HepG2 (cell line): ENCODE results near the gene CEBPB. TPM values are rescaled to one million over a fixed set of nuclear protein-coding genes. Genes with fewer than 3 reads are reported as not detected.

Experiments
- ATAC-seq: fragments of 200-7000 bp; cut with Tn5 transposase; 3 replicates; pipeline ENCODE4 v1.9.1; 2020; ENCODE audit warnings: mild to moderate bottlenecking, moderate library complexity
- BruUV-seq: library from RNA; stranded (reverse); fragments of 400-500 nt; replicated peaks from 2 replicates; lab custom pipeline; 2021; lab: Mats Ljungman, UMichigan
- CTCF ChIA-PET: fragments of 300-600 bp; formaldehyde crosslinking; extraction: SDS; loops from one replicate; lab custom pipeline; 2021; ENCODE audit warnings: low total read pairs, inconsistent platforms, low intra/inter-chr PET ratio; lab: Yijun Ruan, JAX
- POLR2A ChIA-PET: fragments of 350-600 bp; sonication (Branson Sonifier 250); formaldehyde crosslinking; loops from one replicate; lab custom pipeline; 2020; ENCODE audit warnings: antibody characterized with exemption, inconsistent platforms; lab: Yijun Ruan, JAX
- DNase-seq: peaks from one replicate; pipeline ENCODE4 v3.0.0-alpha.2; 2015; ENCODE audit warnings: low spot score
- FAIRE-seq: peaks from 3 replicates; lab custom pipeline; 2011; peaks lifted over from hg19 to GRCh38; lab: Jason Lieb, UNC
- H2AFZ ChIP-seq: one replicate; pipeline ENCODE4 v1.6.1; 2011; ENCODE audit warnings: low read length, inconsistent platforms
- H3K27ac ChIP-seq: fragments of 300-600 bp; 3 replicates; pipeline ENCODE4 v1.8.0; 2011; ENCODE audit warnings: mixed run types, mild to moderate bottlenecking, mixed read lengths, low read length, inconsistent platforms; ENCODE audit not compliant: insufficient read depth; ENCODE audit errors: extremely low read length
- H3K27me3 ChIP-seq, 2 experiments: fragments of 200-600 bp in 1 of 2; 2 replicates in 1 of 2; 3 replicates in 1 of 2; pipeline versions ENCODE4 v1.6.0 to v1.8.0; 2011; ENCODE audit warnings: low read length in 2 of 2, mild to moderate bottlenecking in 2 of 2, moderate library complexity in 2 of 2, inconsistent platforms in 1 of 2; ENCODE audit not compliant: insufficient read depth in 2 of 2, control insufficient read depth in 1 of 2
- H3K36me3 ChIP-seq, 2 experiments: fragments of 200-600 bp in 1 of 2; replicated peaks in 1 of 2; 2 replicates in 1 of 2; 3 replicates in 1 of 2; pipeline versions ENCODE4 v1.5.1 to v1.8.0; 2011; ENCODE audit warnings: low read length in 2 of 2, inconsistent platforms in 1 of 2; ENCODE audit not compliant: insufficient read depth in 2 of 2, control insufficient read depth in 1 of 2
- H3K4me1 ChIP-seq: 2 replicates; pipeline ENCODE4 v1.5.1; 2012; ENCODE audit warnings: low read length, inconsistent platforms; ENCODE audit not compliant: insufficient read depth
- H3K4me2 ChIP-seq: 2 replicates; pipeline ENCODE4 v1.6.0; 2011; ENCODE audit warnings: low read depth, low read length, inconsistent platforms
- H3K4me3 ChIP-seq, 3 experiments: fragments of 200-600 bp in 1 of 3; sonication (generic), shearing (Covaris generic) in 1 of 3; replicated peaks in 1 of 3; 2 replicates each; pipeline ENCODE4 v1.5.1; 2011 to 2016; ENCODE audit warnings: low read length in 3 of 3, inconsistent platforms in 2 of 3, low read depth in 2 of 3, mild to moderate bottlenecking in 2 of 3, control low read depth in 1 of 3, mixed read lengths in 1 of 3; ENCODE audit not compliant: insufficient read depth in 1 of 3
- H3K79me2 ChIP-seq: one replicate; pipeline ENCODE4 v1.6.1; 2011; ENCODE audit warnings: low read length, inconsistent platforms; ENCODE audit not compliant: insufficient read depth
- H3K9ac ChIP-seq: 2 replicates; pipeline ENCODE4 v1.6.0; 2011; ENCODE audit warnings: mild to moderate bottlenecking, low read depth, low read length, inconsistent platforms; ENCODE audit not compliant: insufficient read depth
- H3K9me3 ChIP-seq: 2 replicates; pipeline ENCODE4 v1.5.1; 2012; ENCODE audit warnings: mild to moderate bottlenecking, low read length
- H4K20me1 ChIP-seq: 2 replicates; pipeline ENCODE4 v1.6.0; 2011; ENCODE audit warnings: inconsistent platforms, mild to moderate bottlenecking, low read length, moderate library complexity; ENCODE audit not compliant: insufficient read depth
- AFF4 ChIP-seq: sonication (generic); formaldehyde crosslinking; IDR thresholded peaks from 2 replicates; pipeline ENCODE4 v1.4.0; 2020; ENCODE audit warnings: missing genetic modification reagents
- ATF7-NPFF ChIP-seq: sonication (generic); formaldehyde crosslinking; IDR thresholded peaks from 2 replicates; pipeline ENCODE4 v1.8.1; 2023; ENCODE audit warnings: mild to moderate bottlenecking, low read depth, missing genetic modification reagents, moderate library complexity
- FIP1L1 ChIP-seq: fragments of 200-400 bp; formaldehyde crosslinking; IDR thresholded peaks from 2 replicates; pipeline ENCODE4 v1.6.1; 2018; ENCODE audit warnings: low read depth, mild to moderate bottlenecking, low read length, moderate library complexity, borderline replicate concordance; ENCODE audit not compliant: insufficient read depth
- IKZF5 ChIP-seq: IDR thresholded peaks from 2 replicates; pipeline ENCODE4 v1.6.1; 2018; ENCODE audit warnings: missing genetic modification reagents, mild to moderate bottlenecking, missing compliant biosample characterization
- PRDM10 ChIP-seq: sonication (generic); formaldehyde crosslinking; IDR thresholded peaks from 2 replicates; pipeline ENCODE4 v1.4.0; 2020; ENCODE audit warnings: low read depth, missing genetic modification reagents
- RXRB ChIP-seq: IDR thresholded peaks from 2 replicates; pipeline ENCODE4 v1.6.1; 2016; ENCODE audit warnings: borderline replicate concordance, missing genetic modification reagents, missing compliant biosample characterization
- TARDBP ChIP-seq: sonication (generic); formaldehyde crosslinking; IDR thresholded peaks from 2 replicates; pipeline ENCODE4 v1.8.0; 2022; ENCODE audit warnings: mild to moderate bottlenecking, missing genetic modification reagents
- TCF7 ChIP-seq: sonication (generic); IDR thresholded peaks from 2 replicates; pipeline ENCODE4 v1.6.1; 2016; ENCODE audit warnings: antibody characterized with exemption, low read depth
- TCF7L2 ChIP-seq: IDR thresholded peaks from 2 replicates; pipeline ENCODE4 v1.6.1; 2011; ENCODE audit warnings: mild to moderate bottlenecking, low read depth, low read length, moderate library complexity
- TFE3 ChIP-seq: IDR thresholded peaks from 2 replicates; pipeline ENCODE4 v1.6.1; 2016
- ZNF256 ChIP-seq: sonication (generic); formaldehyde crosslinking; conservative IDR thresholded peaks from 2 replicates; pipeline ENCODE4 v1.4.0; 2020; ENCODE audit warnings: missing genetic modification reagents
- WGBS: methylation state at CpG from one replicate; pipeline ENCODE4 v1.1.6; 2017; ENCODE audit warnings: low lambda C conversion rate; 5-methylcytosine and 5-hydroxymethylcytosine counted together
- in situ Hi-C: cut with HindIII; loops from 2 replicates; pipeline ENCODE4 v1.10.0; 2017; ENCODE audit warnings: low pct_unique_long_range_greater_than_20kb; ENCODE audit not compliant: extremely low pct_ligation_motif_present
- intact Hi-C: fragments of 100-400 bp; cut with micrococcal nuclease; formaldehyde crosslinking; loops from one replicate; pipeline ENCODE4 v1.10.0; 2022; ENCODE audit not compliant: unreplicated experiment
- polyA plus RNA-seq, 8 experiments: library from polyadenylated mRNA; depleted of rRNA in 3 of 8; stranded (reverse) in 7 of 8; unstranded in 1 of 8; fragments of >200 nt; fragmentation: Illumina TruSeq in 4 of 8; extraction: Trizol in 4 of 8; gene quantifications; 2 replicates each; pipeline versions ENCODE4 v1.2.1 to v1.2.3, GENCODE V29; 2011 to 2016; ENCODE audit warnings: low read depth in 4 of 8, missing spikeins in 1 of 8, mixed read lengths in 1 of 8; ENCODE audit not compliant: insufficient read depth in 1 of 8
- total RNA-seq, 5 experiments: library from RNA; depleted of rRNA; stranded (reverse); fragments of >200 nt; fragmentation: Illumina TruSeq; extraction: Trizol; gene quantifications; 2 replicates each; pipeline ENCODE4 v1.2.3, GENCODE V29; 2016; ENCODE audit warnings: low read depth in 1 of 5

The CEBPB gene
- total and polyA plus RNA-seq, 2 of the 13 experiments (the other 11 are each of a cell fraction or from before 2014, with no cell fraction given): 18.5 to 28.2 TPM

- H3K79me2 ChIP-seq: peaks cover 27% of the 10 kb centered on the region
- peak; percentile 63 for FAIRE-seq
- peaks cover 83% of the 10 kb centered on the region for H3K4me1 ChIP-seq
- intact Hi-C loops: loop anchor here (1.0 to 2.0 kb wide), 3 partner anchors 17 to 191 kb away; partner anchors contain the start of gene PEDS1
- H3K9me3 ChIP-seq: no peaks in the 10 kb centered on the region
- in situ Hi-C loops: loop anchor here (5.0 kb wide), 1 partner anchor 47 kb away; no protein-coding TSS in a partner anchor
- H3K27ac ChIP-seq: peak overlapping the region; percentile 4
- no peaks in the 10 kb centered on the region; a peak in 1 of 5 replicates for H3K27me3 ChIP-seq
- no peaks in the 10 kb centered on the region for H4K20me1 ChIP-seq
- no peak overlapping the region for H3K9ac ChIP-seq
- no TSS peak for BruUV-seq
- WGBS: 32% methylated on average over 5 of the region's 5 CpGs
- DNase-seq: peak; percentile 85
- no peaks in the 10 kb centered on the region for H3K36me3 ChIP-seq
- no peak for ATAC-seq
- ChIA-PET CTCF (interaction anchor here (1.0 to 7.8 kb wide), 4 partner anchors 31 to 190 kb away, joined by 3 to 115 read pairs (median 6); no protein-coding TSS in a partner anchor), POLR2A (interaction anchor here (0.7 to 8.3 kb wide), 6 partner anchors 16 to 190 kb away, joined by 4 to 104 read pairs (median 14); partner anchors contain the start of gene PEDS1)
- no peak overlapping the region for H3K4me3 ChIP-seq
- H3K4me2 ChIP-seq: no peak overlapping the region; the same call in 1 of the 2 replicates
- H2AFZ ChIP-seq: no peak overlapping the region
- TF ChIP-seq TCF7: no peak
- TF ChIP-seq TCF7L2: no peak
- no peak for TF ChIP-seq FIP1L1
- no peak for TF ChIP-seq AFF4 (CRISPR knock-in tag)
- TF ChIP-seq ATF7-NPFF: no peak
- TF ChIP-seq PRDM10 (CRISPR knock-in tag): 0 out of 2 replicates have a peak, but pooled peaks have one; percentile 41
- TF ChIP-seq RXRB: peak; percentile 61; the same call in 1 of the 2 replicates
- TF ChIP-seq TFE3 (CRISPR knock-in tag): 0 out of 2 replicates have a peak, but pooled peaks have one; percentile 37
- TF ChIP-seq ZNF256 (CRISPR knock-in tag): 0 out of 2 replicates have a peak, but pooled peaks have one; percentile 6
- peak; percentile 65 for TF ChIP-seq IKZF5
- 0 out of 2 replicates have a peak, but pooled peaks have one; percentile 32 for TF ChIP-seq TARDBP (CRISPR knock-in tag)
These were observed 21.3 kb upstream of the CEBPB start for GRCh38 chr20:50169329-50169823.
